HepG2 (cell line): ENCODE data around the gene SNAP29. TPM values are rescaled to one million over a fixed set of nuclear protein-coding genes. Genes with fewer than 3 reads are reported as not detected.

Experiments
- ATAC-seq: fragments of 200-7000 bp; cut with Tn5 transposase; 3 replicates; pipeline ENCODE4 v1.9.1; 2020; ENCODE audit warnings: mild to moderate bottlenecking, moderate library complexity
- BruUV-seq: library from RNA; stranded (reverse); fragments of 400-500 nt; replicated peaks from 2 replicates; lab custom pipeline; 2021; lab: Mats Ljungman, UMichigan
- CTCF ChIA-PET: fragments of 300-600 bp; formaldehyde crosslinking; extraction: SDS; loops from one replicate; lab custom pipeline; 2021; ENCODE audit warnings: low total read pairs, inconsistent platforms, low intra/inter-chr PET ratio; lab: Yijun Ruan, JAX
- POLR2A ChIA-PET: fragments of 350-600 bp; sonication (Branson Sonifier 250); formaldehyde crosslinking; loops from one replicate; lab custom pipeline; 2020; ENCODE audit warnings: antibody characterized with exemption, inconsistent platforms; lab: Yijun Ruan, JAX
- DNase-seq: peaks from one replicate; pipeline ENCODE4 v3.0.0-alpha.2; 2015; ENCODE audit warnings: low spot score
- FAIRE-seq: peaks from 3 replicates; lab custom pipeline; 2011; peaks lifted over from hg19 to GRCh38; lab: Jason Lieb, UNC
- H2AFZ ChIP-seq: one replicate; pipeline ENCODE4 v1.6.1; 2011; ENCODE audit warnings: low read length, inconsistent platforms
- H3K27ac ChIP-seq: fragments of 300-600 bp; 3 replicates; pipeline ENCODE4 v1.8.0; 2011; ENCODE audit warnings: mixed run types, mild to moderate bottlenecking, mixed read lengths, low read length, inconsistent platforms; ENCODE audit not compliant: insufficient read depth; ENCODE audit errors: extremely low read length
- H3K27me3 ChIP-seq, 2 experiments: fragments of 200-600 bp in 1 of 2; 2 replicates in 1 of 2; 3 replicates in 1 of 2; pipeline versions ENCODE4 v1.6.0 to v1.8.0; 2011; ENCODE audit warnings: low read length in 2 of 2, mild to moderate bottlenecking in 2 of 2, moderate library complexity in 2 of 2, inconsistent platforms in 1 of 2; ENCODE audit not compliant: insufficient read depth in 2 of 2, control insufficient read depth in 1 of 2
- H3K36me3 ChIP-seq, 2 experiments: fragments of 200-600 bp in 1 of 2; replicated peaks in 1 of 2; 2 replicates in 1 of 2; 3 replicates in 1 of 2; pipeline versions ENCODE4 v1.5.1 to v1.8.0; 2011; ENCODE audit warnings: low read length in 2 of 2, inconsistent platforms in 1 of 2; ENCODE audit not compliant: insufficient read depth in 2 of 2, control insufficient read depth in 1 of 2
- H3K4me1 ChIP-seq: 2 replicates; pipeline ENCODE4 v1.5.1; 2012; ENCODE audit warnings: low read length, inconsistent platforms; ENCODE audit not compliant: insufficient read depth
- H3K4me2 ChIP-seq: 2 replicates; pipeline ENCODE4 v1.6.0; 2011; ENCODE audit warnings: low read depth, low read length, inconsistent platforms
- H3K4me3 ChIP-seq, 3 experiments: fragments of 200-600 bp in 1 of 3; sonication (generic), shearing (Covaris generic) in 1 of 3; replicated peaks in 1 of 3; 2 replicates each; pipeline ENCODE4 v1.5.1; 2011 to 2016; ENCODE audit warnings: low read length in 3 of 3, inconsistent platforms in 2 of 3, low read depth in 2 of 3, mild to moderate bottlenecking in 2 of 3, control low read depth in 1 of 3, mixed read lengths in 1 of 3; ENCODE audit not compliant: insufficient read depth in 1 of 3
- H3K79me2 ChIP-seq: one replicate; pipeline ENCODE4 v1.6.1; 2011; ENCODE audit warnings: low read length, inconsistent platforms; ENCODE audit not compliant: insufficient read depth
- H3K9ac ChIP-seq: 2 replicates; pipeline ENCODE4 v1.6.0; 2011; ENCODE audit warnings: mild to moderate bottlenecking, low read depth, low read length, inconsistent platforms; ENCODE audit not compliant: insufficient read depth
- H3K9me3 ChIP-seq: 2 replicates; pipeline ENCODE4 v1.5.1; 2012; ENCODE audit warnings: mild to moderate bottlenecking, low read length
- H4K20me1 ChIP-seq: 2 replicates; pipeline ENCODE4 v1.6.0; 2011; ENCODE audit warnings: inconsistent platforms, mild to moderate bottlenecking, low read length, moderate library complexity; ENCODE audit not compliant: insufficient read depth
- BORCS8-MEF2B ChIP-seq: sonication (generic); formaldehyde crosslinking; IDR thresholded peaks from 2 replicates; pipeline ENCODE4 v1.8.0; 2022; ENCODE audit warnings: mild to moderate bottlenecking, missing genetic modification reagents
- CERS6 ChIP-seq: sonication (generic); formaldehyde crosslinking; IDR thresholded peaks from 2 replicates; pipeline ENCODE4 v1.5.0; 2020; ENCODE audit warnings: missing genetic modification reagents
- POGK ChIP-seq: sonication (generic); formaldehyde crosslinking; conservative IDR thresholded peaks from 2 replicates; pipeline ENCODE4 v1.8.0; 2022; ENCODE audit warnings: mild to moderate bottlenecking, moderate library complexity, missing genetic modification reagents
- SMC3 ChIP-seq: IDR thresholded peaks from 2 replicates; pipeline ENCODE4 v1.6.1; 2011; ENCODE audit warnings: low read length, improper control_type of control experiment
- ZNF205 ChIP-seq: IDR thresholded peaks from 2 replicates; pipeline ENCODE4 v1.6.1; 2018; ENCODE audit warnings: missing biosample characterization, missing genetic modification reagents
- ZNF543 ChIP-seq: sonication (generic); formaldehyde crosslinking; IDR thresholded peaks from 2 replicates; pipeline ENCODE4 v1.4.0; 2020; ENCODE audit warnings: mild to moderate bottlenecking, missing genetic modification reagents
- WGBS: methylation state at CpG from one replicate; pipeline ENCODE4 v1.1.6; 2017; ENCODE audit warnings: low lambda C conversion rate; 5-methylcytosine and 5-hydroxymethylcytosine counted together
- in situ Hi-C: cut with HindIII; loops from 2 replicates; pipeline ENCODE4 v1.10.0; 2017; ENCODE audit warnings: low pct_unique_long_range_greater_than_20kb; ENCODE audit not compliant: extremely low pct_ligation_motif_present
- intact Hi-C: fragments of 100-400 bp; cut with micrococcal nuclease; formaldehyde crosslinking; loops from one replicate; pipeline ENCODE4 v1.10.0; 2022; ENCODE audit not compliant: unreplicated experiment
- polyA plus RNA-seq, 8 experiments: library from polyadenylated mRNA; depleted of rRNA in 3 of 8; stranded (reverse) in 7 of 8; unstranded in 1 of 8; fragments of >200 nt; fragmentation: Illumina TruSeq in 4 of 8; extraction: Trizol in 4 of 8; gene quantifications; 2 replicates each; pipeline versions ENCODE4 v1.2.1 to v1.2.3, GENCODE V29; 2011 to 2016; ENCODE audit warnings: low read depth in 4 of 8, missing spikeins in 1 of 8, mixed read lengths in 1 of 8; ENCODE audit not compliant: insufficient read depth in 1 of 8
- total RNA-seq, 5 experiments: library from RNA; depleted of rRNA; stranded (reverse); fragments of >200 nt; fragmentation: Illumina TruSeq; extraction: Trizol; gene quantifications; 2 replicates each; pipeline ENCODE4 v1.2.3, GENCODE V29; 2016; ENCODE audit warnings: low read depth in 1 of 5

Gene SNAP29
- total and polyA plus RNA-seq, 2 of the 13 experiments (the other 11 are each of a cell fraction or from before 2014, with no cell fraction given): 12.3 to 30.7 TPM

DNA sequence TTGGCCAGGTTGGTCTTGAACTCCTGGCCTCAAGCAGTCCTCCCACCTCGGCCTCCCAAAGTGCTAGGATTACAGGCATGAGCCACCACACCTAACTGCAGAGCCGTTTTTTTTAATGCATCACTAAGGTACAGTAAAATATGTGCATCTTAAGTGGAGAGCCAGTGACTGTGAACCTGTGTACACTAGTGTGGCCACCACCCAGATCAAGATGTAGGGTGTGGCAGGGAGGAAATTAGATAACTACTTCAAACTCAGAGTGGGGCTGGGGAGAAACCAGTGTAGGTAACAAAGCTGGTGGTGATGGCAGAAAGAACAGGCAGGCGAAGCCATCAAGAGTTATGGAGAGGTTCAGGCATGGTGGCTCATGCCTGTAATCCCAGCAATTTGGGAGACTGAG, 14.4 kb downstream of the SNAP29 start:
- H3K4me3 ChIP-seq: no peak overlapping the region
- DNase-seq: no peak
- in situ Hi-C loops: loop anchor here (10.0 kb wide), 1 partner anchor 58 kb away; no protein-coding TSS in a partner anchor

DNA sequence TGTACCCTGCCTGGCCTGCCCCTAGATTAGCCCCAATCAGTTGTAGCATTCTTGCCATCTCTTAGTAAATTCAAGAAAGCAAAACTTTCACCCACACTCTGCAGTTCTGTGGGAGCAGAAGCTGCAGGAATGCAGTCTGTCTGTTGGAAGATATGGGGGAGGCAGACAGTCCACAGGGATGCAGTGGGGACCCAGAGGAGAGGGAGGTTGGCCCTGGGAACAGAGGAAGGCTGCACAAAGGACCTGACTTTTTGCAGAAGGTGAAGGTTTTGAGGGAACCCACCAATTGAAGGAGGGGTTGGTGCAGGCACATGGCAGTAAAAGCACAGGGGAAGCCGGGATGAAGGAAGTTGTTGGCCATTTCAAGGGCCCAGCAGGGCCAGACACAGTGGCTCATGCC, 16.5 kb downstream of the SNAP29 start:
- Histone ChIP-seq H3K27ac (no peak overlapping the region), H3K79me2 (no peaks in the 10 kb centered on the region), H3K36me3 (peaks cover 5 to 15% of the 10 kb centered on the region in 2 experiments; a peak in 3 of 5 replicates), H3K4me2 (no peak overlapping the region), H3K9me3 (no peaks in the 10 kb centered on the region), H3K4me3 (no peak overlapping the region), H3K27me3 (no peaks in the 10 kb centered on the region), H4K20me1 (no peaks in the 10 kb centered on the region), H3K4me1 (peaks cover 21% of the 10 kb centered on the region), H3K9ac (no peak overlapping the region), H2AFZ (no peak overlapping the region)
- no peak for FAIRE-seq
- 92% methylated on average over 1 of the region's 1 CpG for WGBS
- intact Hi-C loops (no loop called here), in situ Hi-C loops (loop anchor here (10.0 kb wide), 1 partner anchor 60 kb away; no protein-coding TSS in a partner anchor)
- CTCF ChIA-PET: no interaction called here
- ATAC-seq: no peak
- TF ChIP-seq CERS6 (CRISPR knock-in tag) (no peak), SMC3 (no peak), ZNF205 (CRISPR knock-in tag) (no peak)
- no TSS peak for BruUV-seq
- POLR2A ChIA-PET: no interaction called here
- DNase-seq: no peak

More for the DNA sequence above, 14.4 kb downstream of the SNAP29 start:
- H3K9ac ChIP-seq: no peak overlapping the region
- H3K27ac ChIP-seq: no peak overlapping the region
- no peak overlapping the region for H3K4me2 ChIP-seq
- H2AFZ ChIP-seq: no peak overlapping the region
- no peaks in the 10 kb centered on the region for H3K79me2 ChIP-seq
- POLR2A ChIA-PET: interaction anchor here (0.6 to 1.7 kb wide), 2 partner anchors 80 to 100 kb away, joined by 3 to 4 read pairs; no protein-coding TSS in a partner anchor
- TF ChIP-seq ZNF543: no peak
- no peak for TF ChIP-seq BORCS8-MEF2B (CRISPR knock-in tag)
- no peak for TF ChIP-seq POGK
- H3K9me3 ChIP-seq: no peaks in the 10 kb centered on the region
- no peaks in the 10 kb centered on the region for H3K27me3 ChIP-seq
- ATAC-seq (no peak), FAIRE-seq (no peak)
- BruUV-seq: no TSS peak
- CTCF ChIA-PET: no interaction called here
- peaks cover 7 to 18% of the 10 kb centered on the region in 2 experiments; a peak in 3 of 5 replicates for H3K36me3 ChIP-seq
- H3K4me1 ChIP-seq: peaks cover 19% of the 10 kb centered on the region
- intact Hi-C loops: no loop called here
- H4K20me1 ChIP-seq: no peaks in the 10 kb centered on the region
- WGBS: 93% methylated on average over 3 of the region's 3 CpGs
